HG03558 (cell line): ENCODE measurements around the gene MYH9.

Experiments
- ATAC-seq: cut with Tn5 transposase; IDR thresholded peaks from one replicate; pipeline ENCODE4 v1.9.1; 2021; ENCODE audit warnings: moderate number of reproducible peaks; ENCODE audit not compliant: unreplicated experiment; ENCODE audit errors: extremely low read depth

MYH9 gene

DNA sequence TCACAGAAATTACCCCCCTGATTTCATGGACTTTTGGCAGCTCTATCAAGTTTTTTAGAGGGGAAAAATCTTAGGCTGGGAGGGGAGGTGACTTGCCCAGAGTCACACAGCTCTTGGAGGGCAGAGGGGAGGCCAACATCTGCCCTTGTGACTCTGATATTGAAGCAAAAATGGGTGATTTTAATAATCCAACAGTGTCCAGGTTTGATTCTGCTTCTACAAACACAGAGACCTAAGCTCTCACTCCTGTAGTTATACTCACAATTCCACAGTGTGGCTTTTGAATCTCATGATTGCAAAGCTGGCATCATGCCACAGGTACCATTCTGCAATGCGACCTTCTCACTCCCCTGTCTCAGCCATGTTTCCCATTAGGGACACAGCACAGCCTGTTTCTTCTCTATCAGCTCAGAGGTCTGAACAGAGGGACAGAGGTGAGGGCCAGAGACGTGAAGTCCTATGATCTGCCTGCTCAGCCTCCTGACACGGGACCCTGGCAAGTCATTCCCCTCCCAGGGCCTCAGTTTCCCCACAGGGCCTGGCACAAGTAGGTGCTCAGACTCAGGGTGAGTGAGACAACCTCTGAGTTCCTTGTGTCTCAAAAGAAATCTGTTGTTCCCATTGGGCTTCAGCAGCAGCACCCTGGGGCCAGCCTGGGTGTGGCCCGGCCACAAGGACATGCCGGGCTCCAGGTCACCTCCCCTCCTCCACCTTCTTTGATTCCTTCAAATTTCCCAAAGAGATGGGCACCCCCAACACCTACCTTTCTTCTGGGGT, 149.2 kb downstream of the MYH9 start:
- no peak for ATAC-seq

DNA sequence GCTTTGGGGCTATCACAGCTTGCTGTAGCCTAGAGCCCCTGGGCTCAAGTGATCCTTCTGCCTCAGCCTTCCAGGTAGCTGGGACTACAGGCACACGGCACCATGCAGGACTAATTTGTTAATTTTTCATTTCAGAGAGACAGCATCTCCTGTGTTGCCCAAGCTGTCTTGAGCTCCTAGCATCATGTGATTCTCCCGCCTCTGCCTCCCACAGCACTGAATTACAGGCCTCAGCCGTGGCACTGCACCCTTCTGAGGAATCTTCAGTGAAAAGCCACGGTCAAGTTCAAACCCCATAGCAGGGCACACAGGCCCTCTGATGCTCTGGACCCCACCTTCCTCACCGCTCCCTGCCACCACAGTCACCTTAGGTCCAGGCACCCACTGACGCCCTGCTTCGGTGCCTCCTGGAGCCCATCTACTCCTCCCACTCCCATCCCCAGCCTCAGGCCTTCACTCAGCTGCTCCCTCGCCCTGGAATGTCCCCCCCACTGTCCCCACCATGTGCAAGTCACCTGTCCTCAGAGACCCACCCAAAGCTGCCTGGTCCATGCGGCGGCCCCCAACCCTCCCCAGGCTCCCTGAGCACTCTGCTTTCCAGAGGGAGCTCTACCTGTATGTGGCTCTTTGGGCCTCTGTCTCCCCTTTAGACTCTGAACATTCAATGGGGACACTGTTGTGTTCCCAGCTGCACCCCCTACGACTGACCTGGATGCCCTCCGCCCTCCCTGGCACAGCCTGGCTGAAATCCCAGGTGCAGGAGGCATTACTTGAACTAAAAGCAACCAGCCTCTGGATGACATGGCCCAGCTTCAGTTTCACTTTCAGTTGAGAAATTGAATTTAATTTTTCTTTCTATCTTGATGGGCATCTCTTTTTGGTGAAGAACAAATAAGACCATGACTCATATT, 150.1 kb downstream of the MYH9 start:
- ATAC-seq, result no peak

DNA sequence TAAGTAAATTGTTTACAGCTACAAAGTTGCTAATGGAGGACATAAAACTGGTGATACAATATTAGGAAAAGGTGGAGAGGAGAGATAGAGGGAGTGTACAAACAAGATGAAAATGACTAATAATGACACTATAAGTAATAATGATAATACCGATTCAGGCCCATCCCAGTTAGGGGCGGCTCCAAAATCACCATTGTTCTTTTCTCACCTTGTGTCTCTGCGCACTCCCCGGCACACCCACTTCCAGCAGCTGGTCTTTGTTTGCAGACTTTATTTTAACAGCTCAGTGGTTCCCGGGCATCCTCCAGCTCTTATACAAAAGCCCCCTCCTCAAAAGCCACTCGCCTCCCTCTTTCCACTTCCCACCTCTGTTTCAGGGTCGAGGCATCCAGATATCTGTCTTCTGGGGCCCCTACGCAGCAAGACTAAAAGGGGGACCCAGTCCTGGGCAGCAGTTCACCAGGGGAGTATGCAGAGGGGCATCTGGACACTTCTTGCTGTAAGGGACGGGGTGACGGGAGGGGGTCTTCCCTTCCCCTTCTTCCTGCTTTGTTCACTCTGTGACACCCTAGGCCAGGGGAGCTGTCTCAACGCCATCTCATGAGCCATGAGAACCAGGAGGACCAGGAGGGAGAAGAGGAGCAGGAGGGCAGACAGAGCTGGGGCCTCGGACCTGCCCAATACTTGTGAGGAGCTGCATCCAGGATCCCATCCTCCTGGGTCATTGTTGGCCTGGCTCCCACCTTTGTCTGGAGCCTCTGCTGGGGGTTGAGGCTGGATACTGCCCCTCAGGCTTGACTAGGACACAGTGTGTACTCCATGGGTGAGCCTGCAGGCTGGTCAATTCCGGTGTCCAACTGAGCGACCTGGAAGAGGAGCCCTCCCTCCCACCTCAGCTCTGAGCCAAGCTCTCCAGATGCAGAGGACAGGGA, 151.1 kb downstream of the MYH9 start:
- no peak for ATAC-seq

DNA sequence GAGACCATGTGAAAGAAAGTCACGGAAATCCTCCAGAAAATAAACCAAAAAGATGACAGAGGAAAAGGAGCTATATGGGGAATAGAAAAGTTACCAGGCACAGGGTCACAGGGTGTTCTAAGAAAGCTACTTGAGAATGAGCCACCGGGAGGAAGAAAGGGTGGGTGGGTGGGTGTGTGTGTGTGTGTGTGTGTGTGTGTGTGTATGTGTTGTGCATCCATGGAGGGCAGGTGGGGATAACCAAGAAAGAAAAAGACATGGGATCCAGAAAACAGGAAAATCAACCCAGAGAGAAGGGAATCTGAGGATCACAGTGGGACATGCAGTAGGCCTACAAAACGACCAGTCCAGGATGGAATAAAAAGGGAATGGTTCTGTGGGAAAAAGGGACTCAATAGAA, 152.2 kb downstream of the MYH9 start:
- ATAC-seq, result no peak

DNA sequence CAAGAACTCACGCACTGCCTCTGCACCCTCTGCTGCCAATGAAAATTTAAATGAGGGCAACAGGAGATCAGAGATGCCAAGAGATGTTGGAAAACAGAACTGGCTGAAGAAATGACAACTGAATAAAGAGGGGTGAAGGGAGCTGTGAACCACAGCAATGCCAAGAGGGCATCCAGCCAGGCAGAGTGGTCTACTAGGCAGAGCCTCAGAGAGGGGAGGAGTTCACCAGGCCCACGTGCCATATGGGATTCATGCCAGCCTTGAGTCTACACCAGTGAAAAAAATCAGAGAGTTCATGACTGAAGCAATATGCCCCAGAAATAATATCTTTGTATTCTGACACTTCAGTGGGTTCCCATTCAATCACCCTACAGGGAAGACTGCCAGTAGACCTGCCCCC, 152.8 kb downstream of the MYH9 start:
- no peak for ATAC-seq

DNA sequence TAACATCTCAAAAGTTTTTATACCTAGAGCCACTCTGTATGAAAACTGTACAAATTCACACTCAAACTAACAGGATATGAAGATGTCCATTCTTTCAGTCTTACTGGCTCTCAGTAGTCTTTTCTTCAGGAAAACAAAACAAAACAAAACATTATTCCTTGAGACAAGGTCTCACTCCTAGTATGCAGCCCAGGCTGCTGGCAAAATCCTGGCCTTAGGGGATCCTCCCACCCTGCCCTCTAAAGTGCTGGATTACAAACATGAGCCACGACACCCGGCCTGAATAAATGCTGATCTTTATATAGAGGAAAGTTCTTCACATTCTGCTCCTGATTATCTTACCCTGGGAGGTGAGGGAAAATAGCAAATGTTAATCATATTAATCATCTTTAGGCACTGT, 153.6 kb downstream of the MYH9 start:
- ATAC-seq, result no peak

DNA sequence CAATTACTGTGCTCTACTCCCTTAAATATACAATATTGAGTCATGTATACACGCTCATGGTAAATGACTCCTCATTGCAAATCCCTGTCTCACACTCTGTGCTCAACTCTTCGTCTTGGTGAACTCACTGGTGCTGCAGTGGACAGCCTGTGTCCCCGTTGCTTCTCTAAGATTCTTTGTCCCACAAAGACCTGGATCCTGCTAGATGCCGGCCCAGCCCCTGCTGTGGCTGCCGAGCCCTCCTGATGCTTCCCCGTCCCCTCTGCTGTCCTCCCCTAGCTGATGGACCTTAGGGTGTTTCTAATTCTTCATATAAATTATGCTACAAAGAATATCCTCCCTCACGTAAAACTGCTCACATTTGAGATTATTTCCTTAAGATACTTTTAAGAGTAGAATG, 154.0 kb downstream of the MYH9 start:
- no peak for ATAC-seq

DNA sequence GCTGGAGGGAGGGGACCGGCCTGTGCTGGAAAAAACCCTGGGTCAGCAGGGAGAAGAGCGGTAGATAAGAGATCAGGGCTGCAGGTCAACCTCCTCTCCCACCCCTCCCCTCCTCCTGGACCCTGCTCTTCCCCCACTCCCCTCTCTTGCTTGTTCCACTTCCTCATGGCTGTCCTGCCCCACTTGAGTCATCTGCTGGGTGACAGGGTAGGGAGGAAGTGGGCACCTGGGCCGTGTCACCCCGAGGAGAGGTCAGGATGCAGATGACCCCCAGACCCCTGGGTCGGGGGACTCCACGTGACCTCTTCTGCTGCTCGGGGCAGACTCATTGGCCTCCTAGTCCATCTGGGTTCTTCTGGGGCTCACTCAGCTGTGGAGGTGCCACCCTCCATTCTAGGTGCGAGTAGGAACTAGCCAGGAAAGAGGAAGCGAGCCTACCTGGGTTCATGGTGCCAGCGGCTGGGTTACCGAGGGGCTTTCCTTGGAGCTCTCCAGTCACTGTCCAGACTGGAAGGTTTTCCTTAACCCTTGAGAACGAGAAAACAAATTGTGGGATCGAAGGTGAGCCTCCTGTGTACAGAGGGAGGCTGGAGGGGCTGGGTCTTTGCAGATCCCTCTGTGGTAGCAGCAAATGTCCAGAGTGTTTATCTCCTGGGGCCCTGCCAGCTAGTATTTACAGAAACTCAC, 154.9 kb downstream of the MYH9 start:
- no peak for ATAC-seq
